Vagina (tissue), 2 donors: ENCODE measurements around the gene TGFB2. TPM values are rescaled to one million over a fixed set of nuclear protein-coding genes. Genes with fewer than 3 reads are reported as not detected.

ENCODE experiments used
- DNase-seq, 2 donors: peaks; one replicate each; pipeline ENCODE4 v3.0.0-alpha.2; 2017; ENCODE audit errors: extremely low spot score in 2 of 2
- H3K27ac ChIP-seq: fragments of 200-600 bp; sonication (generic); one replicate; pipeline ENCODE4 v1.5.1; 2019
- H3K27me3 ChIP-seq: fragments of 200-600 bp; sonication (generic); one replicate; pipeline ENCODE4 v1.5.1; 2019
- H3K36me3 ChIP-seq, 2 donors: fragments of 200-600 bp; sonication (generic); one replicate each; pipeline ENCODE4 v1.5.1; 2017 to 2019
- H3K4me1 ChIP-seq: fragments of 200-600 bp; sonication (generic); one replicate; pipeline ENCODE4 v1.5.1; 2019
- H3K4me3 ChIP-seq, 2 donors: fragments of 200-600 bp; sonication (generic); 1 replicate in 1 of 2; 2 replicates in 1 of 2; pipeline ENCODE4 v1.5.1; 2016 to 2019
- H3K9me3 ChIP-seq: fragments of 200-600 bp; sonication (generic); one replicate; pipeline ENCODE4 v1.5.1; 2019
- POLR2A ChIP-seq, 2 donors: fragments of 450-650 bp; IDR thresholded peaks; one replicate each; pipeline ENCODE4 v1.6.1; 2017; ENCODE audit warnings: antibody characterized with exemption in 2 of 2, mild to moderate bottlenecking in 2 of 2, moderate library complexity in 2 of 2
- POLR2AphosphoS5 ChIP-seq, 2 donors: sonication (generic); formaldehyde crosslinking; IDR thresholded peaks; one replicate each; pipeline ENCODE4 v1.9.0; 2017; ENCODE audit warnings: antibody characterized with exemption in 2 of 2, mild to moderate bottlenecking in 2 of 2, low read depth in 1 of 2; ENCODE audit not compliant: insufficient read depth in 1 of 2
- intact Hi-C: fragments of 100-400 bp; cut with DNase I; formaldehyde crosslinking; loops from one replicate; pipeline ENCODE4 v1.15.1; 2023
- total RNA-seq: library from RNA; depleted of rRNA; stranded (reverse); fragments of >200 nt; gene quantifications from one replicate; pipeline ENCODE4 v1.2.3, GENCODE V29; 2016
- TF ChIP-seq, protein P1 (sequence below), 3 experiments: fragments of 450-650 bp in 2 of 3; fragments of 200-600 bp in 1 of 3; sonication (generic) in 1 of 3; IDR thresholded peaks; one replicate each; pipeline ENCODE4 v1.5.1; 2017 to 2019; ENCODE audit warnings: antibody characterized with exemption in 3 of 3, mild to moderate bottlenecking in 2 of 3, moderate library complexity in 2 of 3

TGFB2 gene
- total RNA-seq, 1 donor from 2014 or later: 16.9 TPM

DNA sequence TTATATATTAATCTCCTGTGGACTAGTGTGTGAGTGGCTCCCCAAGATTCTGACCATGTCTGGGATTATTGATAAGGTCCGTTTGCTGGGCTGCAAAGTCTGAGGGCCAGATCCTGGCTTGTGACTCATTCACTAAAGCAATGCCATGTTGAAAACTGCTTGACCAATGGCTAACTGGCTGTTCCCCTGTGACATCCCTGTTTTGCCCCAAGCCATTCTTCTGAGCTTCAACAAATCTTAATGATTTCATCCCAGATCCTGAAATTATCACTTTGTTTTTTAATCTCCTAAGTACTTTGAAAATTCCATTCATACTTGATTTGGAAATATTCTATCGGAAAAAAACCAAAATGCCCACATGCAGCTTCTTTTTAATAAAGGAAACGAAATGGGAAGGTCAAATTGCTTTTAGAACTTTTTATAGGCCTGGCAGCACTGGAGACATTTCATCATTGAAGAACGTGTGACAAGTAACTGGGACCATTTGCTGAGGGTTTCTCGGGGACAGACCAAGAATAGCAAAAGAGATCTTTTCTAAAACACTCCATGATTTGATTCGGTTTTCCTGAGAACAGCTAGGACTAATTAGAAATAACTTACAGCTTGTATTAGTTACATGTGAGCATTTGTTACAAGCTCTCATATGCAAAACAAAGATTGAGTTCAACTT, 121.3 kb downstream of the TGFB2 start:
- intact Hi-C loops: no loop called here
- Histone ChIP-seq H3K36me3 (no peaks in the 10 kb centered on the region), H3K27ac (peak overlapping the region; percentile 49), H3K4me1 (peaks cover 30% of the 10 kb centered on the region), H3K27me3 (no peaks in the 10 kb centered on the region), H3K4me3 (no peak overlapping the region), H3K9me3 (no peaks in the 10 kb centered on the region)
- TF ChIP-seq POLR2A (IDR thresholded peaks at IDR 0.05) (no peak), POLR2AphosphoS5 (IDR thresholded peaks at IDR 0.05; ENCODE audit: insufficient read depth in 1 of 2, low read depth in 1 of 2) (peak in 1 of 2 donors; percentile 17)
- TF ChIP-seq, protein P1, sequence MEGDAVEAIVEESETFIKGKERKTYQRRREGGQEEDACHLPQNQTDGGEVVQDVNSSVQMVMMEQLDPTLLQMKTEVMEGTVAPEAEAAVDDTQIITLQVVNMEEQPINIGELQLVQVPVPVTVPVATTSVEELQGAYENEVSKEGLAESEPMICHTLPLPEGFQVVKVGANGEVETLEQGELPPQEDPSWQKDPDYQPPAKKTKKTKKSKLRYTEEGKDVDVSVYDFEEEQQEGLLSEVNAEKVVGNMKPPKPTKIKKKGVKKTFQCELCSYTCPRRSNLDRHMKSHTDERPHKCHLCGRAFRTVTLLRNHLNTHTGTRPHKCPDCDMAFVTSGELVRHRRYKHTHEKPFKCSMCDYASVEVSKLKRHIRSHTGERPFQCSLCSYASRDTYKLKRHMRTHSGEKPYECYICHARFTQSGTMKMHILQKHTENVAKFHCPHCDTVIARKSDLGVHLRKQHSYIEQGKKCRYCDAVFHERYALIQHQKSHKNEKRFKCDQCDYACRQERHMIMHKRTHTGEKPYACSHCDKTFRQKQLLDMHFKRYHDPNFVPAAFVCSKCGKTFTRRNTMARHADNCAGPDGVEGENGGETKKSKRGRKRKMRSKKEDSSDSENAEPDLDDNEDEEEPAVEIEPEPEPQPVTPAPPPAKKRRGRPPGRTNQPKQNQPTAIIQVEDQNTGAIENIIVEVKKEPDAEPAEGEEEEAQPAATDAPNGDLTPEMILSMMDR (IDR thresholded peaks at IDR 0.05): no peak
- no peak for DNase-seq

DNA sequence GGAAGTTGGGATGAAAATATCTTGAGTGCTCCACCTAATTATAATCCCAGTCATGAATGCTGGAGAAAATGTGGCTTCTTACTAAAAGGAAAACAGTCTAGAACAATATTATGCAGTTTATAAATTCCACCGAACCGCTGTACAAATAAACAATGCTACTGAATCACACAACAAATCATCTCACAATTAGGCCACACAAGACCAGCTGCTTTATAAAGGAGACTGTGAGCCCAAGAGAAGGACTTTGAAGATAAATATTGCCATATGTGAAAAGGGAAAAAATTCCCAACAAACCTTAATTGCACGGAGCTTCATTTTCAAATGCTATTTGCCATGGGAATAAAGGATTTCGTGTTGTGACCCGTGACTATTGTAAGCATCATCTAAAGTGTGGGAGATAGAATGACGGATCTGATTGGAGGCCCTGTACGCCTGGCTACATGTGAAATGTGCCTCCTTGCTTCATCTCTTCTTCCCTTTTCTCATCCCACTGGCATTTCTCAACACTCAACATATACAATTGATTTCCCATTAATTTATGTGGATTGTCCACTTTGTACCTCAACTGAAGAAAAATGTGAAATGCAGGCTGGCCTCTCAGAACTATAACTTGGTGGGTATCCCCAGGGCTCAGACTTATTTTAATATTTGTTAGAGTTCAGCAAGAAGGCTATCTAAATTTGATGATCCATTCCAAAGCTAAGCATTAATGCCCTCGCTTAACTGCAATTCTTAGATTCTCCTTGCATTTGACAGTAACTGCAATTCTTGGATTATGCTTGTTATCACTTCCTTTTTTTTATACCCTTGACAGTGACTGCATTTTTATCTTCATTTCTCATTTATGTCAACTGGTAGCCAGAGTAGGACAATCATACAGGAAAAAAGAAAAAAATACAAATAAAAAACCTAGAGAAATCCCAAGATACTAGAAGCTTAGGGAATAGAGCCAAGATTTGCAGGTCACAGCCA, 122.3 kb downstream of the TGFB2 start:
- Histone ChIP-seq H3K4me3 (no peak overlapping the region), H3K4me1 (peaks cover 28% of the 10 kb centered on the region), H3K27ac (peak overlapping the region; percentile 49), H3K27me3 (no peaks in the 10 kb centered on the region), H3K36me3 (no peaks in the 10 kb centered on the region), H3K9me3 (no peaks in the 10 kb centered on the region)
- intact Hi-C loops: no loop called here
- TF ChIP-seq POLR2AphosphoS5 (IDR thresholded peaks at IDR 0.05; ENCODE audit: insufficient read depth in 1 of 2, low read depth in 1 of 2) (no peak), POLR2A (IDR thresholded peaks at IDR 0.05) (no peak)
- TF ChIP-seq, protein P1 (IDR thresholded peaks at IDR 0.05): no peak
- no peak for DNase-seq

DNA sequence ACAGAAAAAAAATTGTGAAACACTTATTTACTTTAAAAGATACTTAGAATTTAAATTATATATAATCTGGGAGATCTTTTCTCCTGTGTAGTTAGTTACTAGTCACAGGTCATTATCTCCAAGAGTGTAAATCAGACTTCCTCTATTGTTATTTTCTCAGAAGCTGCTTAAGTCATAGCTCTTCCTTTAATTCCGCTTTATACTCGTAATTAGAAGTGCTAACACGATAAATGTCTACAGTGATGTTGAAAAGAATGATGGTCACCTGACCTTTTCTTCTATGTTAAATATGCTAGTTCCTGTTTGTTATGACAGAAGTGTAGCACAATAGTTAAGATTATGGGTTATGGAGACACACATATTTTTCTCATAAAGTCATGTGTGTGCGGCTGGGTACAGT, 123.6 kb downstream of the TGFB2 start:
- H3K27ac ChIP-seq: no peak overlapping the region
- H3K9me3 ChIP-seq: no peaks in the 10 kb centered on the region
- intact Hi-C loops: no loop called here
- H3K4me3 ChIP-seq: no peak overlapping the region
- DNase-seq: no peak
- no peak for TF ChIP-seq POLR2A (IDR thresholded peaks at IDR 0.05)
- TF ChIP-seq, protein P1 (IDR thresholded peaks at IDR 0.05): no peak
- no peak for TF ChIP-seq POLR2AphosphoS5 (IDR thresholded peaks at IDR 0.05; ENCODE audit: insufficient read depth in 1 of 2, low read depth in 1 of 2)
- peaks cover 15% of the 10 kb centered on the region for H3K4me1 ChIP-seq
- no peaks in the 10 kb centered on the region for H3K36me3 ChIP-seq
- H3K27me3 ChIP-seq: no peaks in the 10 kb centered on the region

DNA sequence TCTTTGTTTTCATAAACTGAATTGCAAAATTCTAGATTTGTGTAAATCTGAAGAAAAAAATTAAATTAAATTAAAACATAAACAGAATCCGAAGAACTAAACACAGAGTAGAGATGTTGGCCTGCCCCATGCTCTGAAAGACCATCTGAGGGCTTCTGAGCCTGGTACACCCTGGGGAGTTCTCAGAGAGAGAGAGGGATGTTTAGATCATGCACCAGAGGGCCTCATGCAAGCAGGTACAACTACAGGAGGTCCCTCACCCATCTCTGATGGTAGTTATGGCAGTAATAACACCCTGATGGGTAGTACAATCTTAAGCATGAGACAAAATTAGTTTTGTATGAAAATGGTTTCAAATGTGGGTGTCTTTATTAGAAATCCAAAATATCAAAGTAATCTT, 127.7 kb downstream of the TGFB2 start:
- no peaks in the 10 kb centered on the region for H3K36me3 ChIP-seq
- intact Hi-C loops: no loop called here
- no peaks in the 10 kb centered on the region for H3K9me3 ChIP-seq
- no peaks in the 10 kb centered on the region for H3K4me1 ChIP-seq
- H3K4me3 ChIP-seq: no peak overlapping the region
- H3K27ac ChIP-seq: no peak overlapping the region
- no peaks in the 10 kb centered on the region for H3K27me3 ChIP-seq
- no peak for DNase-seq
- TF ChIP-seq, protein P1 (IDR thresholded peaks at IDR 0.05): no peak

DNA sequence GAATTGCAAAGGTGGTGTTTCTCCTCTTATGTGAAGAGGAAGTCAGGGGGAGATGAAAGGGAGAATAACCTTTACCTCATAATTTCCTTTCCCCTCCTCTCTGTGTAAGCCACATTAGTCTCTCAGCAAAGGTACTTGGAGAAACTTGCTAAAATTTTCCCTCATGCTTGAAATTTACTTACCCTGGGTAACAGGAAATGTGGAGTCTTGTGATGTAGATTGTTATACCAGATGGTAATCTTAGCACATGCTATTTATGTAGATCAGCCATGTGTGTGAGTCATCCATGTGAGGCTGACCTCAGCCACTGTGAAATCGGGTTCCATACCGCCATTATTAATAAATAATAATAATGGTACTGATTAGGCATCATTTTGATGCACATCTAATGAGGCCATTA, 128.4 kb downstream of the TGFB2 start:
- no peaks in the 10 kb centered on the region for H3K9me3 ChIP-seq
- H3K27ac ChIP-seq: no peak overlapping the region
- intact Hi-C loops: no loop called here
- TF ChIP-seq, protein P1 (IDR thresholded peaks at IDR 0.05): no peak
- no peak for TF ChIP-seq POLR2AphosphoS5 (IDR thresholded peaks at IDR 0.05; ENCODE audit: insufficient read depth in 1 of 2, low read depth in 1 of 2)
- TF ChIP-seq POLR2A (IDR thresholded peaks at IDR 0.05): no peak
- no peak overlapping the region for H3K4me3 ChIP-seq
- no peaks in the 10 kb centered on the region for H3K4me1 ChIP-seq
- no peaks in the 10 kb centered on the region for H3K27me3 ChIP-seq
- no peak for DNase-seq
- H3K36me3 ChIP-seq: no peaks in the 10 kb centered on the region
